ENCODE measurements around the gene PTGIS.

PTGIS gene

GRCh38 chr20:49459684-49460083 lies 108.3 kb downstream of the PTGIS start:
- no peak overlapping the region for H3K4me3 ChIP-seq (ENCODE audit: low read depth, low read length)
- no peak for DNase-seq (ENCODE audit: low read depth)
- in situ Hi-C loops (cut with HindIII; ENCODE audit: low sequenced_read_pairs) = no loop called here
- no peak for TF ChIP-seq CTCF (IDR thresholded peaks at IDR 0.05; ENCODE audit: low read depth, low read length, missing control alignments)

DNA sequence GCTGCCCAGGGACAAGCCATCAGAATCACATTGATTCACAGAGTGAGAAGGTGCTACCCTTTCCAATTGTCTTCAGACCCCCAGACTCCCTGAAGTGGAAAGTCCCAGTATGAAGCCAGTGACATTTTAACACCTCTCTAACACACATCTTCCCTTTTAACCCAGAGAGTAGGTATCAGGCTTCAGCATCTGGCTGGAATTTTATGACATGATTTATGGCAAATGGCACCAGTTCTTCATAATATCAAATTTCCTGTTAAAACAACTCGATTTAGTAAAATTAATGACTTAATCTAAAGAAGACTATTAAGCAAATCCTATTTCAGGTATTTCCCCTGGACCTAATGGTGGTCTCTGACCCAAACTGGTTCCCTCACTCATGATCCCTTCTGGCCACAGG lies 110.5 kb downstream of the PTGIS start:
- in situ Hi-C loops (cut with HindIII; ENCODE audit: low sequenced_read_pairs) = no loop called here
- H3K4me3 ChIP-seq (ENCODE audit: low read depth, low read length) = no peak overlapping the region
- no peak for TF ChIP-seq CTCF (IDR thresholded peaks at IDR 0.05; ENCODE audit: low read depth, low read length, missing control alignments)
- DNase-seq (ENCODE audit: low read depth) = no peak

GRCh38 chr20:49456646-49457045 lies 111.3 kb downstream of the PTGIS start:
- no peak overlapping the region for H3K4me3 ChIP-seq (ENCODE audit: low read depth, low read length)
- no peak for TF ChIP-seq CTCF (IDR thresholded peaks at IDR 0.05; ENCODE audit: low read depth, low read length, missing control alignments)
- in situ Hi-C loops (cut with HindIII; ENCODE audit: low sequenced_read_pairs) = no loop called here
- no peak for DNase-seq (ENCODE audit: low read depth)

- no peak overlapping the region for H3K4me3 ChIP-seq (ENCODE audit: low read depth, low read length)
- in situ Hi-C loops (cut with HindIII; ENCODE audit: low sequenced_read_pairs) = no loop called here
- DNase-seq (ENCODE audit: low read depth) = no peak
- TF ChIP-seq CTCF (IDR thresholded peaks at IDR 0.05; ENCODE audit: low read depth, low read length, missing control alignments) = no peak
Observed at GRCh38 chr20:49455691-49456090, 112.2 kb downstream of the PTGIS start.

Data from astrocyte of the cerebellum (primary cell).